Testis (tissue), 2 donors: Measurements from ENCODE around the gene THBS4.

Source experiments
- POLR2A ChIP-seq: fragments of 450-650 bp; IDR thresholded peaks from one replicate; pipeline ENCODE4 v1.6.1; 2017; ENCODE audit warnings: antibody characterized with exemption, mild to moderate bottlenecking, moderate library complexity
- TF ChIP-seq, protein P1 (sequence below), 3 experiments: fragments of 450-650 bp in 2 of 3; fragments of 200-600 bp in 1 of 3; sonication (generic) in 1 of 3; IDR thresholded peaks; one replicate each; pipeline ENCODE4 v1.5.1; 2016 to 2019; ENCODE audit warnings: antibody characterized with exemption in 3 of 3, mild to moderate bottlenecking in 2 of 3, moderate library complexity in 1 of 3

- TF ChIP-seq, protein P1, sequence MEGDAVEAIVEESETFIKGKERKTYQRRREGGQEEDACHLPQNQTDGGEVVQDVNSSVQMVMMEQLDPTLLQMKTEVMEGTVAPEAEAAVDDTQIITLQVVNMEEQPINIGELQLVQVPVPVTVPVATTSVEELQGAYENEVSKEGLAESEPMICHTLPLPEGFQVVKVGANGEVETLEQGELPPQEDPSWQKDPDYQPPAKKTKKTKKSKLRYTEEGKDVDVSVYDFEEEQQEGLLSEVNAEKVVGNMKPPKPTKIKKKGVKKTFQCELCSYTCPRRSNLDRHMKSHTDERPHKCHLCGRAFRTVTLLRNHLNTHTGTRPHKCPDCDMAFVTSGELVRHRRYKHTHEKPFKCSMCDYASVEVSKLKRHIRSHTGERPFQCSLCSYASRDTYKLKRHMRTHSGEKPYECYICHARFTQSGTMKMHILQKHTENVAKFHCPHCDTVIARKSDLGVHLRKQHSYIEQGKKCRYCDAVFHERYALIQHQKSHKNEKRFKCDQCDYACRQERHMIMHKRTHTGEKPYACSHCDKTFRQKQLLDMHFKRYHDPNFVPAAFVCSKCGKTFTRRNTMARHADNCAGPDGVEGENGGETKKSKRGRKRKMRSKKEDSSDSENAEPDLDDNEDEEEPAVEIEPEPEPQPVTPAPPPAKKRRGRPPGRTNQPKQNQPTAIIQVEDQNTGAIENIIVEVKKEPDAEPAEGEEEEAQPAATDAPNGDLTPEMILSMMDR (IDR thresholded peaks at IDR 0.05): no peak
- no peak for TF ChIP-seq POLR2A
These were observed 33.6 kb downstream of the THBS4 start for GRCh38 chr5:80068775-80069174.
